CD4-positive, alpha-beta T cell treated with Interleukin-15 for 1 hour (primary cell): Measurements from ENCODE around the gene ARF6.
"Not testable (repeated sequence)": the region's sequence is repeated elsewhere in the genome, so short reads cannot be mapped to it uniquely, and the experiment has no call there.

Experiments
- DNase-seq: peaks from one replicate; pipeline ENCODE4 v3.0.0-alpha.2; 2020

Gene ARF6

GRCh38 chr14:49879646-49880204, 13.2 kb upstream of the ARF6 start:
- DNase-seq: peak; percentile 73

- no peak for DNase-seq
Observed at GRCh38 chr14:49880267-49881064, 12.4 kb upstream of the ARF6 start.

- no peak for DNase-seq
Observed at GRCh38 chr14:49881350-49882001, 11.4 kb upstream of the ARF6 start.

- DNase-seq: peak; percentile 22
Observed at GRCh38 chr14:49882826-49883694, 9.8 kb upstream of the ARF6 start.

GRCh38 chr14:49886523-49886922, 6.4 kb upstream of the ARF6 start:
- no peak for DNase-seq

GRCh38 chr14:49888293-49888692, 4.6 kb upstream of the ARF6 start:
- no peak for DNase-seq

GRCh38 chr14:49892301-49892635, 614 bp upstream of the ARF6 start:
- DNase-seq: peak; percentile 66

- DNase-seq: peak; percentile 81
Observed at GRCh38 chr14:49893309-49894213, 679 bp downstream of the ARF6 start.

- DNase-seq: not testable (repeated sequence)
Observed at GRCh38 chr14:49894214-49895107, 1.6 kb downstream of the ARF6 start.

- DNase-seq: no peak
Observed at GRCh38 chr14:49895480-49895879, 2.6 kb downstream of the ARF6 start.

- not testable (repeated sequence) for DNase-seq
Observed at GRCh38 chr14:49896272-49896671, 3.4 kb downstream of the ARF6 start.

GRCh38 chr14:49896966-49897365, 4.1 kb downstream of the ARF6 start:
- no peak for DNase-seq

- no peak for DNase-seq
Observed at GRCh38 chr14:49897414-49897813, 4.5 kb downstream of the ARF6 start.

- DNase-seq: no peak
Observed at GRCh38 chr14:49897965-49898364, 5.1 kb downstream of the ARF6 start.

- no peak for DNase-seq
Observed at GRCh38 chr14:49898485-49898884, 5.6 kb downstream of the ARF6 start.

GRCh38 chr14:49900973-49901372, 8.1 kb downstream of the ARF6 start:
- DNase-seq: no peak

GRCh38 chr14:49902679-49903246, 9.9 kb downstream of the ARF6 start:
- DNase-seq: not testable (repeated sequence)

- DNase-seq: no peak
Observed at GRCh38 chr14:49904270-49904669, 11.4 kb downstream of the ARF6 start.

GRCh38 chr14:49905989-49906388, 13.1 kb downstream of the ARF6 start:
- no peak for DNase-seq

- no peak for DNase-seq
Observed at GRCh38 chr14:49907186-49907585, 14.3 kb downstream of the ARF6 start.

GRCh38 chr14:49908433-49908782, 15.5 kb downstream of the ARF6 start:
- no peak for DNase-seq
